HepG2 (cell line): Measurements from ENCODE around the gene CCL3. TPM values are rescaled to one million over a fixed set of nuclear protein-coding genes. Genes with fewer than 3 reads are reported as not detected.

ENCODE experiments used
- ATAC-seq: fragments of 200-7000 bp; cut with Tn5 transposase; 3 replicates; pipeline ENCODE4 v1.9.1; 2020; ENCODE audit warnings: mild to moderate bottlenecking, moderate library complexity
- BruUV-seq: library from RNA; stranded (reverse); fragments of 400-500 nt; replicated peaks from 2 replicates; lab custom pipeline; 2021; lab: Mats Ljungman, UMichigan
- CTCF ChIA-PET: fragments of 300-600 bp; formaldehyde crosslinking; extraction: SDS; loops from one replicate; lab custom pipeline; 2021; ENCODE audit warnings: low total read pairs, inconsistent platforms, low intra/inter-chr PET ratio; lab: Yijun Ruan, JAX
- POLR2A ChIA-PET: fragments of 350-600 bp; sonication (Branson Sonifier 250); formaldehyde crosslinking; loops from one replicate; lab custom pipeline; 2020; ENCODE audit warnings: antibody characterized with exemption, inconsistent platforms; lab: Yijun Ruan, JAX
- DNase-seq: peaks from one replicate; pipeline ENCODE4 v3.0.0-alpha.2; 2015; ENCODE audit warnings: low spot score
- FAIRE-seq: peaks from 3 replicates; lab custom pipeline; 2011; peaks lifted over from hg19 to GRCh38; lab: Jason Lieb, UNC
- H2AFZ ChIP-seq: one replicate; pipeline ENCODE4 v1.6.1; 2011; ENCODE audit warnings: low read length, inconsistent platforms
- H3K27ac ChIP-seq: fragments of 300-600 bp; 3 replicates; pipeline ENCODE4 v1.8.0; 2011; ENCODE audit warnings: mixed run types, mild to moderate bottlenecking, mixed read lengths, low read length, inconsistent platforms; ENCODE audit not compliant: insufficient read depth; ENCODE audit errors: extremely low read length
- H3K27me3 ChIP-seq, 2 experiments: fragments of 200-600 bp in 1 of 2; 2 replicates in 1 of 2; 3 replicates in 1 of 2; pipeline versions ENCODE4 v1.6.0 to v1.8.0; 2011; ENCODE audit warnings: low read length in 2 of 2, mild to moderate bottlenecking in 2 of 2, moderate library complexity in 2 of 2, inconsistent platforms in 1 of 2; ENCODE audit not compliant: insufficient read depth in 2 of 2, control insufficient read depth in 1 of 2
- H3K36me3 ChIP-seq, 2 experiments: fragments of 200-600 bp in 1 of 2; replicated peaks in 1 of 2; 2 replicates in 1 of 2; 3 replicates in 1 of 2; pipeline versions ENCODE4 v1.5.1 to v1.8.0; 2011; ENCODE audit warnings: low read length in 2 of 2, inconsistent platforms in 1 of 2; ENCODE audit not compliant: insufficient read depth in 2 of 2, control insufficient read depth in 1 of 2
- H3K4me1 ChIP-seq: 2 replicates; pipeline ENCODE4 v1.5.1; 2012; ENCODE audit warnings: low read length, inconsistent platforms; ENCODE audit not compliant: insufficient read depth
- H3K4me2 ChIP-seq: 2 replicates; pipeline ENCODE4 v1.6.0; 2011; ENCODE audit warnings: low read depth, low read length, inconsistent platforms
- H3K4me3 ChIP-seq, 3 experiments: fragments of 200-600 bp in 1 of 3; sonication (generic), shearing (Covaris generic) in 1 of 3; replicated peaks in 1 of 3; 2 replicates each; pipeline ENCODE4 v1.5.1; 2011 to 2016; ENCODE audit warnings: low read length in 3 of 3, inconsistent platforms in 2 of 3, low read depth in 2 of 3, mild to moderate bottlenecking in 2 of 3, control low read depth in 1 of 3, mixed read lengths in 1 of 3; ENCODE audit not compliant: insufficient read depth in 1 of 3
- H3K79me2 ChIP-seq: one replicate; pipeline ENCODE4 v1.6.1; 2011; ENCODE audit warnings: low read length, inconsistent platforms; ENCODE audit not compliant: insufficient read depth
- H3K9ac ChIP-seq: 2 replicates; pipeline ENCODE4 v1.6.0; 2011; ENCODE audit warnings: mild to moderate bottlenecking, low read depth, low read length, inconsistent platforms; ENCODE audit not compliant: insufficient read depth
- H3K9me3 ChIP-seq: 2 replicates; pipeline ENCODE4 v1.5.1; 2012; ENCODE audit warnings: mild to moderate bottlenecking, low read length
- H4K20me1 ChIP-seq: 2 replicates; pipeline ENCODE4 v1.6.0; 2011; ENCODE audit warnings: inconsistent platforms, mild to moderate bottlenecking, low read length, moderate library complexity; ENCODE audit not compliant: insufficient read depth
- CEBPZ ChIP-seq: IDR thresholded peaks from 2 replicates; pipeline ENCODE4 v1.6.1; 2012; ENCODE audit warnings: low read length, improper control_type of control experiment
- HNF1A ChIP-seq, 2 experiments: sonication (generic) in 1 of 2; formaldehyde crosslinking in 1 of 2; IDR thresholded peaks; 2 replicates each; pipeline versions ENCODE4 v1.4.0 to v1.6.1; 2016 to 2020; ENCODE audit warnings: borderline replicate concordance in 1 of 2, low read depth in 1 of 2, mild to moderate bottlenecking in 1 of 2, missing genetic modification reagents in 1 of 2
- RERE ChIP-seq: IDR thresholded peaks from 2 replicates; pipeline ENCODE4 v1.6.1; 2016; ENCODE audit warnings: low read depth, missing genetic modification reagents, missing compliant biosample characterization
- SIX1 ChIP-seq: sonication (generic); formaldehyde crosslinking; IDR thresholded peaks from 2 replicates; pipeline ENCODE4 v1.4.0; 2020; ENCODE audit warnings: missing genetic modification reagents, borderline replicate concordance
- ZHX1 ChIP-seq: sonication (generic); formaldehyde crosslinking; IDR thresholded peaks from 2 replicates; pipeline ENCODE4 v1.8.1; 2022; ENCODE audit warnings: low read depth, mild to moderate bottlenecking, missing genetic modification reagents
- ZNF264 ChIP-seq: sonication (generic); formaldehyde crosslinking; IDR thresholded peaks from 2 replicates; pipeline ENCODE4 v1.4.0; 2020; ENCODE audit warnings: missing genetic modification reagents
- WGBS: methylation state at CpG from one replicate; pipeline ENCODE4 v1.1.6; 2017; ENCODE audit warnings: low lambda C conversion rate; 5-methylcytosine and 5-hydroxymethylcytosine counted together
- in situ Hi-C: cut with HindIII; loops from 2 replicates; pipeline ENCODE4 v1.10.0; 2017; ENCODE audit warnings: low pct_unique_long_range_greater_than_20kb; ENCODE audit not compliant: extremely low pct_ligation_motif_present
- intact Hi-C: fragments of 100-400 bp; cut with micrococcal nuclease; formaldehyde crosslinking; loops from one replicate; pipeline ENCODE4 v1.10.0; 2022; ENCODE audit not compliant: unreplicated experiment
- polyA plus RNA-seq, 8 experiments: library from polyadenylated mRNA; depleted of rRNA in 3 of 8; stranded (reverse) in 7 of 8; unstranded in 1 of 8; fragments of >200 nt; fragmentation: Illumina TruSeq in 4 of 8; extraction: Trizol in 4 of 8; gene quantifications; 2 replicates each; pipeline versions ENCODE4 v1.2.1 to v1.2.3, GENCODE V29; 2011 to 2016; ENCODE audit warnings: low read depth in 4 of 8, missing spikeins in 1 of 8, mixed read lengths in 1 of 8; ENCODE audit not compliant: insufficient read depth in 1 of 8
- total RNA-seq, 5 experiments: library from RNA; depleted of rRNA; stranded (reverse); fragments of >200 nt; fragmentation: Illumina TruSeq; extraction: Trizol; gene quantifications; 2 replicates each; pipeline ENCODE4 v1.2.3, GENCODE V29; 2016; ENCODE audit warnings: low read depth in 1 of 5

CCL3 gene
- total and polyA plus RNA-seq, 2 of the 13 experiments (the other 11 are each of a cell fraction or from before 2014, with no cell fraction given) = not detected

- Histone ChIP-seq H3K27ac (no peak overlapping the region), H2AFZ (no peak overlapping the region), H3K4me3 (no peak overlapping the region), H3K79me2 (no peaks in the 10 kb centered on the region), H3K36me3 (no peaks in the 10 kb centered on the region), H3K4me1 (peaks cover 1% of the 10 kb centered on the region), H3K4me2 (no peak overlapping the region), H3K9me3 (peaks cover 11% of the 10 kb centered on the region; the same call in 1 of the 2 replicates), H3K9ac (no peak overlapping the region), H4K20me1 (no peaks in the 10 kb centered on the region), H3K27me3 (no peaks in the 10 kb centered on the region)
- BruUV-seq = no TSS peak
- intact Hi-C loops = no loop called here
- in situ Hi-C loops = no loop called here
- FAIRE-seq (no peak), DNase-seq (no peak), ATAC-seq (no peak)
- POLR2A ChIA-PET = no interaction called here
- CTCF ChIA-PET = no interaction called here
- 7% methylated on average over 3 of the region's 4 CpGs for WGBS
- TF ChIP-seq SIX1 (CRISPR knock-in tag) = no peak
- TF ChIP-seq ZNF264 (CRISPR knock-in tag) = no peak
- TF ChIP-seq ZHX1 (CRISPR knock-in tag) = no peak
- no peak for TF ChIP-seq CEBPZ
- TF ChIP-seq RERE = no peak
- no peak for TF ChIP-seq HNF1A (IDR thresholded peaks at IDR 0.05; ENCODE audit: low read depth)
- TF ChIP-seq HNF1A (CRISPR knock-in tag; IDR thresholded peaks at IDR 0.05; ENCODE audit: borderline replicate concordance) = no peak
These were observed 38.6 kb upstream of the CCL3 start for GRCh38 chr17:36128411-36128978.
